GM21737 (cell line): ENCODE data around the gene S100A12.
"Not testable (repeated sequence)": the region's sequence is repeated elsewhere in the genome, so short reads cannot be mapped to it uniquely, and the experiment has no call there.

Experiments used
- ATAC-seq: cut with Tn5 transposase; IDR thresholded peaks from one replicate; pipeline ENCODE4 v1.9.1; 2021; ENCODE audit warnings: mild to moderate bottlenecking, moderate library complexity; ENCODE audit not compliant: unreplicated experiment

Gene S100A12

GRCh38 chr1:153375511-153375910 is at the start of gene S100A12:
TSS of gene S100A12 (minus strand) at chr1:153375621. CDS start at chr1:153374592, 1,029 bp downstream.
- ATAC-seq = no peak

GRCh38 chr1:153422450-153423068 is 47.1 kb upstream of the S100A12 start:
- ATAC-seq = no peak

GRCh38 chr1:153420306-153420705 is 44.9 kb upstream of the S100A12 start:
- ATAC-seq = no peak

GRCh38 chr1:153419436-153419793 is 44.0 kb upstream of the S100A12 start:
- ATAC-seq = not testable (repeated sequence)

GRCh38 chr1:153418758-153419435 is 43.5 kb upstream of the S100A12 start:
- not testable (repeated sequence) for ATAC-seq

GRCh38 chr1:153417136-153417888 is 41.9 kb upstream of the S100A12 start:
- ATAC-seq = no peak

GRCh38 chr1:153415850-153416570 is 40.6 kb upstream of the S100A12 start, which contains the start of gene S100A7A:
TSS of gene S100A7A (plus strand) at chr1:153416520. CDS start at chr1:153418083, 1,563 bp downstream.
- ATAC-seq = no peak

- not testable (repeated sequence) for ATAC-seq
These were observed 38.5 kb upstream of the S100A12 start for GRCh38 chr1:153413961-153414360.

- ATAC-seq = not testable (repeated sequence)
These were observed 31.9 kb upstream of the S100A12 start for GRCh38 chr1:153407274-153407673.

GRCh38 chr1:153405825-153406599 is 30.6 kb upstream of the S100A12 start:
- not testable (repeated sequence) for ATAC-seq

- ATAC-seq = no peak
These were observed 29.3 kb upstream of the S100A12 start for GRCh38 chr1:153404768-153405167.

- no peak for ATAC-seq
These were observed 28.7 kb upstream of the S100A12 start for GRCh38 chr1:153404086-153404635.

- ATAC-seq = no peak
These were observed 28.1 kb upstream of the S100A12 start for GRCh38 chr1:153403421-153404085.

GRCh38 chr1:153402226-153402625 is 26.8 kb upstream of the S100A12 start:
- ATAC-seq = no peak

GRCh38 chr1:153401461-153401860 is 26.0 kb upstream of the S100A12 start:
- no peak for ATAC-seq

GRCh38 chr1:153400244-153400643 is 24.8 kb upstream of the S100A12 start:
- ATAC-seq = no peak

- ATAC-seq = no peak
These were observed 24.1 kb upstream of the S100A12 start for GRCh38 chr1:153399401-153400055.

- ATAC-seq = no peak
These were observed 22.7 kb upstream of the S100A12 start for GRCh38 chr1:153397924-153398651.
